Stimulated activated naive CD4-positive, alpha-beta T cell (primary cell): ENCODE results near the gene C1orf210.

Experiments used
- DNase-seq, 6 experiments: peaks; one replicate each; lab custom pipeline; 2025; lab: John Stamatoyannopoulos, UW

The C1orf210 gene

GRCh38 chr1:43247256-43247921, 38.0 kb downstream of the C1orf210 start:
- no peak for DNase-seq

GRCh38 chr1:43246466-43247213, 38.7 kb downstream of the C1orf210 start:
- no peak for DNase-seq

GRCh38 chr1:43243299-43243698, 42.1 kb downstream of the C1orf210 start:
- no peak for DNase-seq

GRCh38 chr1:43241413-43241836, 44.0 kb downstream of the C1orf210 start:
- DNase-seq: no peak

GRCh38 chr1:43239484-43239883, 45.9 kb downstream of the C1orf210 start:
- DNase-seq: no peak

GRCh38 chr1:43238991-43239469, 46.4 kb downstream of the C1orf210 start:
- DNase-seq: no peak

GRCh38 chr1:43238085-43238484, 47.3 kb downstream of the C1orf210 start:
- no peak for DNase-seq

GRCh38 chr1:43237121-43237520, 48.3 kb downstream of the C1orf210 start:
- DNase-seq: no peak

- DNase-seq: no peak
These were observed 49.8 kb downstream of the C1orf210 start for GRCh38 chr1:43235451-43236121.

GRCh38 chr1:43235040-43235439, 50.3 kb downstream of the C1orf210 start:
- no peak for DNase-seq

GRCh38 chr1:43234267-43234666, 51.1 kb downstream of the C1orf210 start:
- DNase-seq: no peak

GRCh38 chr1:43233631-43234030, 51.8 kb downstream of the C1orf210 start:
- DNase-seq: no peak

- DNase-seq: no peak
These were observed 52.9 kb downstream of the C1orf210 start for GRCh38 chr1:43232482-43232881.

GRCh38 chr1:43232074-43232473, 53.3 kb downstream of the C1orf210 start:
- no peak for DNase-seq
